ENCODE measurements around the gene KCNQ4. TPM values are rescaled to one million over a fixed set of nuclear protein-coding genes. Genes with fewer than 3 reads are reported as not detected.
A peak's percentile ranks its signal among the peaks of the same experiment; 100 is the strongest.

Gene KCNQ4
- total RNA-seq, 2 experiments from 2014 or later, result 0.38 to 0.43 TPM

GRCh38 chr1:40743452-40743851 lies 40.1 kb upstream of the KCNQ4 start:
- POLR2A ChIA-PET, result interaction anchor here (0.6 to 1.8 kb wide), 2 partner anchors 52 to 299 kb away, joined by 3 to 5 read pairs; partner anchors contain the start of gene NFYC
- CTCF ChIA-PET, result interaction anchor here (1.1 kb wide), 1 partner anchor 21 kb away, joined by 3 read pairs; no protein-coding TSS in a partner anchor
- Mint-ChIP-seq H3K27ac (peak overlapping the region; percentile 54), H3K4me1 (ENCODE audit: low read depth) (peaks cover 51% of the 10 kb centered on the region), H3K4me3 (no peak overlapping the region), H3K27me3 (no peaks in the 10 kb centered on the region), H3K9me3 (no peaks in the 10 kb centered on the region), H3K36me3 (ENCODE audit: low read depth) (peaks cover 53% of the 10 kb centered on the region)
- no peak for ATAC-seq
- no peak for TF ChIP-seq CTCF (IDR thresholded peaks at IDR 0.05)
- DNase-seq, result no peak
- intact Hi-C loops (cut with micrococcal nuclease), result no loop called here

- ChIA-PET POLR2A (interaction anchor here (0.6 to 1.8 kb wide), 2 partner anchors 52 to 299 kb away, joined by 3 to 5 read pairs; partner anchors contain the start of gene NFYC), CTCF (interaction anchor here (1.3 kb wide), 1 partner anchor 25 kb away, joined by 4 read pairs; no protein-coding TSS in a partner anchor)
- Mint-ChIP-seq H3K9me3 (no peaks in the 10 kb centered on the region), H3K36me3 (ENCODE audit: low read depth) (peaks cover 51% of the 10 kb centered on the region), H3K27me3 (no peaks in the 10 kb centered on the region), H3K4me3 (no peak overlapping the region), H3K27ac (peak overlapping the region; percentile 54), H3K4me1 (ENCODE audit: low read depth) (peaks cover 51% of the 10 kb centered on the region)
- intact Hi-C loops (cut with micrococcal nuclease), result no loop called here
- no peak for DNase-seq
- no peak for TF ChIP-seq CTCF (IDR thresholded peaks at IDR 0.05)
- ATAC-seq, result no peak
These were observed 39.7 kb upstream of the KCNQ4 start for GRCh38 chr1:40743860-40744259.

GRCh38 chr1:40745176-40745575 lies 38.4 kb upstream of the KCNQ4 start:
- no peak for TF ChIP-seq CTCF (IDR thresholded peaks at IDR 0.05)
- H3K27me3 Mint-ChIP-seq, result no peaks in the 10 kb centered on the region
- intact Hi-C loops (cut with micrococcal nuclease), result no loop called here
- ATAC-seq (no peak), DNase-seq (no peak)
- H3K4me3 Mint-ChIP-seq, result no peak overlapping the region
- peaks cover 45% of the 10 kb centered on the region for H3K36me3 Mint-ChIP-seq (ENCODE audit: low read depth)
- no peak overlapping the region for H3K27ac Mint-ChIP-seq
- peaks cover 47% of the 10 kb centered on the region for H3K4me1 Mint-ChIP-seq (ENCODE audit: low read depth)
- no peaks in the 10 kb centered on the region for H3K9me3 Mint-ChIP-seq
- ChIA-PET POLR2A (interaction anchor here (1.8 kb wide), 1 partner anchor 54 kb away, joined by 5 read pairs; the partner anchor contains the start of gene NFYC), CTCF (interaction anchor here (1.3 to 1.7 kb wide), 3 partner anchors 26 to 105 kb away, joined by 3 to 7 read pairs (median 4); no protein-coding TSS in a partner anchor)

GRCh38 chr1:40746344-40747090 lies 37.1 kb upstream of the KCNQ4 start:
- intact Hi-C loops (cut with micrococcal nuclease), result no loop called here
- no peak overlapping the region for H3K4me3 Mint-ChIP-seq
- ATAC-seq, result no peak
- H3K4me1 Mint-ChIP-seq (ENCODE audit: low read depth), result peaks cover 48% of the 10 kb centered on the region
- POLR2A ChIA-PET, result interaction anchor here (0.5 kb wide), 1 partner anchor 53 kb away, joined by 3 read pairs; no protein-coding TSS in a partner anchor
- CTCF ChIA-PET, result interaction anchor here (0.7 to 1.7 kb wide), 3 partner anchors 25 to 77 kb away, joined by 3 to 7 read pairs (median 3); no protein-coding TSS in a partner anchor
- H3K27ac Mint-ChIP-seq, result peak overlapping the region; percentile 1
- H3K36me3 Mint-ChIP-seq (ENCODE audit: low read depth), result peaks cover 43% of the 10 kb centered on the region
- no peaks in the 10 kb centered on the region for H3K27me3 Mint-ChIP-seq
- DNase-seq, result no peak
- H3K9me3 Mint-ChIP-seq, result no peaks in the 10 kb centered on the region
- no peak for TF ChIP-seq CTCF (IDR thresholded peaks at IDR 0.05)

All from activated CD8-positive, alpha-beta T cell treated with anti-CD3 and anti-CD28 coated beads for 36 hours (primary cell).